Esophagus mucosa (tissue), 1 donor: ENCODE results near the gene MACROD2. TPM values are rescaled to one million over a fixed set of nuclear protein-coding genes. Genes with fewer than 3 reads are reported as not detected.

ENCODE experiments used
- ATAC-seq: fragments of 200-7000 bp; cut with Tn5 transposase; one replicate; pipeline ENCODE4 v1.9.1; 2020
- total RNA-seq: library from RNA; stranded (reverse); gene quantifications from one replicate; pipeline ENCODE4 v1.2.4, GENCODE V29; 2023
- donor health status: DM: yes; HTN: yes; CAD: no.

MACROD2 gene
- total RNA-seq, 1 donor from 2014 or later = 2.2 TPM

GRCh38 chr20:15567219-15567618 is 1571.9 kb downstream of the MACROD2 start:
- no peak for ATAC-seq

- no peak for ATAC-seq
These were observed 1574.8 kb downstream of the MACROD2 start for GRCh38 chr20:15570156-15570555.

- no peak for ATAC-seq
These were observed 1575.7 kb downstream of the MACROD2 start for GRCh38 chr20:15571056-15571455.

GRCh38 chr20:15575255-15575654 is 1579.9 kb downstream of the MACROD2 start:
- no peak for ATAC-seq

- no peak for ATAC-seq
These were observed 1581.1 kb downstream of the MACROD2 start for GRCh38 chr20:15576411-15576810.

- no peak for ATAC-seq
These were observed 1582.8 kb downstream of the MACROD2 start for GRCh38 chr20:15578113-15578512.

- ATAC-seq = no peak
These were observed 1584.4 kb downstream of the MACROD2 start for GRCh38 chr20:15579688-15580087.

GRCh38 chr20:15582146-15582760 is 1586.9 kb downstream of the MACROD2 start:
- ATAC-seq = no peak

- ATAC-seq = no peak
These were observed 1589.2 kb downstream of the MACROD2 start for GRCh38 chr20:15584507-15584906.

- no peak for ATAC-seq
These were observed 1597.8 kb downstream of the MACROD2 start for GRCh38 chr20:15593081-15593480.

- no peak for ATAC-seq
These were observed 1598.9 kb downstream of the MACROD2 start for GRCh38 chr20:15594158-15594695.

- no peak for ATAC-seq
These were observed 1601.0 kb downstream of the MACROD2 start for GRCh38 chr20:15596220-15596890.

- ATAC-seq = no peak
These were observed 1602.0 kb downstream of the MACROD2 start for GRCh38 chr20:15597306-15597705.

GRCh38 chr20:15599961-15600360 is 1604.6 kb downstream of the MACROD2 start:
- no peak for ATAC-seq

- ATAC-seq = no peak
These were observed 1605.2 kb downstream of the MACROD2 start for GRCh38 chr20:15600565-15600964.

- no peak for ATAC-seq
These were observed 1608.2 kb downstream of the MACROD2 start for GRCh38 chr20:15603506-15603905.

- ATAC-seq = no peak
These were observed 1608.9 kb downstream of the MACROD2 start for GRCh38 chr20:15603978-15604805.

GRCh38 chr20:15609921-15610320 is 1614.6 kb downstream of the MACROD2 start:
- ATAC-seq = no peak

GRCh38 chr20:15610787-15611186 is 1615.5 kb downstream of the MACROD2 start:
- no peak for ATAC-seq

- no peak for ATAC-seq
These were observed 1616.2 kb downstream of the MACROD2 start for GRCh38 chr20:15611541-15611940.

GRCh38 chr20:15612198-15612597 is 1616.9 kb downstream of the MACROD2 start:
- no peak for ATAC-seq

- ATAC-seq = no peak
These were observed 1617.5 kb downstream of the MACROD2 start for GRCh38 chr20:15612769-15613168.

- ATAC-seq = no peak
These were observed 1618.2 kb downstream of the MACROD2 start for GRCh38 chr20:15613530-15613929.
